GM19238 (cell line): ENCODE data around the gene TEC.

Source experiments
- DNase-seq: peaks from one replicate; pipeline ENCODE4 v3.0.0; 2011; ENCODE audit warnings: low spot score; ENCODE audit not compliant: insufficient read length

Gene TEC

DNA sequence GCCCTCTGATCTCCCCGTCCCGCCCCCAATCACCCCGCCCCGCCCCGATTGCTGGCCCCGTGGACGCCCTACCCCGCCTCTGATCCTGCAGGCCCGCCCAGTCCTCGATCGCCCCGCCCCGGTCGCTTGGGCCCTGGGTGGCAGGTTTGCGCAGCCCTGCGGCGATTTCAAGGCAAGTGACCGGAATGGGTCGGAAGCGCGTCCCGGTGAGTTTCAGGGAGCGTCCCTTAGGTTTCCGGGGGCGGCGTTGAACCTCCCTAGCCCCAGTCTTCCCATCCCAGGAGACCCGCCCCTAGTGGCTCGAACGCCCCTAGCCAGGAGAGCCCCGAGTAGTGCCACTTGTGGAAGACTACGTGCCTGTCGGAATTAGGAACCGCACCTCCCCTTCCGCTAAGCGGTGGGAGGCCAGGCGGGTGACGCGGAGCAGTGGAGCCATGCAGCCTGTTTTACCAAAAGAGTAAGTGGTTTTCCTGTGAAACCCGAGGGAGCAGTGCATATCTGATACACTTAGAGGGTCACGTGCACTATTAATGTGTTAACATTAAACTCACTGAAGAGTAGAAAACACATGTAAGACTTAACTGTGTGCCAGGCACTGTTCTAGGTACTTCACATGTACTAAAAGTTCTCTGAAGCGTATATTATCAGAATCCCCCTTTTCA lies 354 bp upstream of the TEC start:
- peak; percentile 87 for DNase-seq

DNA sequence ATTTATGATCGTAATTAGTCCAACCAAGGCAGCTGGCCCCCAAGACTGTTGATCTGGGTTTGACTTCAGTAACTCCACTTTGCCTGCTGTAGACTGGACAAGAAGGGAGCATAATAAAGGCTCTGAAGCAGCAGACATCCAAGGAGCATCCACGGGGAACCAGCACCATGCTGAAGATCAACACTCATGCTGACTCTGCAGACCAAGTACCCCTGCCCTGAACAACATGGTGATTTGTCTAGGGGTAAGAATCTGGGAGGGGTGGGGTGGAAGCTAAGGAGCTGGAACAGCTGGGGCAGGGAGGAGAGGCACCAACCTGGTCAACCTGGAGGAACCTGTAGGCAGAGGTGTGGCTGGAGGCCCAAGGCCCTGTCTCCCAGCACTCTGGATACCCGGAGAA lies 2.1 kb downstream of the TEC start:
- no peak for DNase-seq

DNA sequence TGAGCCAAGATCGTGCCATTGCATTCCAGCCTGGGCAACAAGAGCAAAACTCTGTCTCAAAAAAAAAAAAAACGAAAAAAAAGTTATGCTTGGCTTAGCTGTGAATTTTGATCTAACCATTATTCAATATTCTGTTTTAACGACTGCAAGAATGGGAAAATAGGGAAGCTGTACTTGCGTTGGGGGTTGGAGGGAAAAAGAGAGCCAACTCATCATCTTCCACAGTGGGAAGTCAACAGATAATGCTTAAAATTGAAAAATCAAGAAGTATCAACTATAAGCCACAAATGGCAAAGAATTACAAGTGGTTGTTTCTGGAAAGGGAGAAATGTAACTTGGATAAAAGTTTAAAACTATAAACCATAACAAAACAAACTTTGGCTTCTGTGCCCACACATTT lies 2.9 kb downstream of the TEC start:
- no peak for DNase-seq

DNA sequence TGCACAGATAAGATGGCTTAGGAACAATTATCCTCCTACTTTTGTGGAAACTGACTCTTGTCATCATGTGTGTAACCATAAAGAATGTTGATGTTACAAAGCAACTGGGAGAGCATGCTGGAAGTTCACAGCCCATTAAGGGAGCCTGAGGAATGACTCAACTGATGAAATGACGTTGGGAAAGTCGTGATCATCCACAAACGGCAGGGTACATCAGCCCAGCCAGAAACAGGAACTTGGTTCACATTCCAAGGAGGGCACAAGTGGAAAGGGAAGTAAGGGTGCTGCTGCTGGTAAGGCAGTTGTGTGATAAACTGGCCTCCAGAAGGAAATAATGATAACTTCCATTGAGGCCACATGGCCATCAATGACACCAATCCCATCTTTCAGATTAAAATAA lies 6.7 kb downstream of the TEC start:
- no peak for DNase-seq

DNA sequence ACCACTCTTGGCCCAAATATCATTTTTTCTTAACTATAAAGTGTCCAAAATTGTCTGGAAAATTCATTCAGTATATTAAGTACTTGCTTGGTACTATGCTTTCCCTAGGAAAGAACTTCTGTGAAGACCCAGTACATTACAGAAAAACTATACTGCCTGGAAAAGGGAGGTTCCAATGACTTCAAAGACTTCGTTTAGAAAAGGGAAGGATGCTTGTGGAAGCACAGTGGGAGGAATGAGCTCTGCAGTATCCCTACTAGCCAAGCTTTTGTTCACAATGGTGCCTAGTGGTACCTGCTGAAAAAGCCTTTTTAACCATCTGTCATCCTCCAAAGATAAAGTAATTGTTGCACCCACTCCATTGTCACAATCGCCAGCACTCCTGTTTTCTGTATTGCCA lies 7.2 kb downstream of the TEC start:
- DNase-seq = no peak

DNA sequence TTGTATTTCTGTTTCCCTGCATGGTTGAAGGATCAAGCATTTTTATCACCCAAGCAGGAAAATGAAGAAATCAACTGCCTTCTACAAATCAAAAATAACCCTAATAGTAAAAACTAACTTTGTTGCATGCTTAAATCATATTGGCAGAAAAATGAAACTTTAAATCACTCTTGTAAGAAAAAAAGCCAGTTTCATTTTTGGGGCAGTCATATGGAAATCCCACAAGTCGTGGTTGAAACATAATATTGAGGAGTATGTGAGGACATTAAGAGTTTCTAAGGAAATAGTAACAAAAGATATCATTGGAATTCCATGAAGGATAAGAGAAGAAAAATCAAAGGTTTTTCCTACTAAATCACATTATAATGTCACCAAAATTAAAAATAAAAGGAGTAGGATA lies 8.4 kb downstream of the TEC start:
- no peak for DNase-seq

DNA sequence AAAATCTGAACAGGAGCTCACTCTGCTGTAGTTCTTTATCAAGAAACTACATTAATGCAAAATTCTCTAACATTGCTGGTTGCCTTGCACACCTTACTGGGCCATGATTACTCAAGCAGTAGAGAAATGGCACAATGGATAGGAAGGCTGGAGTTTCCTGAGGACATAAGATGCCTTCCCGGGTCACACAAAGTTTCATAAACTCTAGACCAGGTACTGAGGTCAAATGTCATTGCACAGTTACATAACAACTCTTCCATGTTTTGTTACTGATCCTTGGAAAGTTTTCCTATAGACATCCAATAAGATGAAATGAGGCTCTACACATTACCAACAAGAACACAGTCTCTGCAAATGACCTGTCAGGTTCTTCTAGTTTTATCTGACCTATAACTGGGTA lies 9.9 kb downstream of the TEC start:
- DNase-seq = no peak

DNA sequence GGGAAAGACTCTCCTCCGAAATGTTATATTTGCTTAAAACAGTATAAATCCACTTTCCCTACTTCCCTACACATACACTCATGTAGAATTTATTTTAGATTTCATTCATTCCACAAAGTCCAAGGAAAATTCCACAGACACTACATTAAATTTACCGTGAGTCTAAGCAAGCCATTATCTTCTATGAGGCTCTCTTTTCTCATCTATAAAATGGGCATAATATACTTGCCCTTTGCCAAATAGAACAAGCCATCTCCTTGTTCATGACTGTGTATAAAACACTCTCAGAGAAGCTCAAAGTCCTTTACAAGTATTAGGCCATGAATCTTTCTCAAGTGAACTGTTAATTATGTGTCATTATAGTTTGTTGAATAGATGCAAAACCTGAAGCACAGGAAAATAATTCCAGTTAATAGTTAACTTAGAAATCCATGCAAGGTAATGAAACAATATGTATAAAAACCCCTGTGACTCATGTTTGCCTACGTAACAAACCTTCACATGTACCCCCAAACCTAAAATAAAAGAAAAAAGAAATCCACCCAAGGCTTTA lies 10.7 kb downstream of the TEC start:
- no peak for DNase-seq

DNA sequence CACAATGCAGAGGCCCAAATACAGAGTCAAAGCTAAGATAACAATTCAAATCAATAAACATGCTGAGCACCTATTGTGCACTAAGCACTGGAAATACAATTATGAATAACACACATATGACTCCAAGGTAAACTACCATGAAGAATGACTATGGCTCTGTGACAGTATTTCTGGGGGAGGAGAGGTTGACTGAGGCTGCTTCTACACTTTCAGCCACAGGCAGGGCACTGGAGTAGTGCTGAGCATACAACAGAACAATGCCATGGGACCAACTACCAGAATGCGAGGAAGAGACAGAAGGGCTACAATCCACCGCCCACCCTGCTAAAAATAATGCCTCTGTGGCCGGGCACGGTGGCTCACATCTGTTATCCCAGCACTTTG lies 13.7 kb downstream of the TEC start:
- DNase-seq = no peak

DNA sequence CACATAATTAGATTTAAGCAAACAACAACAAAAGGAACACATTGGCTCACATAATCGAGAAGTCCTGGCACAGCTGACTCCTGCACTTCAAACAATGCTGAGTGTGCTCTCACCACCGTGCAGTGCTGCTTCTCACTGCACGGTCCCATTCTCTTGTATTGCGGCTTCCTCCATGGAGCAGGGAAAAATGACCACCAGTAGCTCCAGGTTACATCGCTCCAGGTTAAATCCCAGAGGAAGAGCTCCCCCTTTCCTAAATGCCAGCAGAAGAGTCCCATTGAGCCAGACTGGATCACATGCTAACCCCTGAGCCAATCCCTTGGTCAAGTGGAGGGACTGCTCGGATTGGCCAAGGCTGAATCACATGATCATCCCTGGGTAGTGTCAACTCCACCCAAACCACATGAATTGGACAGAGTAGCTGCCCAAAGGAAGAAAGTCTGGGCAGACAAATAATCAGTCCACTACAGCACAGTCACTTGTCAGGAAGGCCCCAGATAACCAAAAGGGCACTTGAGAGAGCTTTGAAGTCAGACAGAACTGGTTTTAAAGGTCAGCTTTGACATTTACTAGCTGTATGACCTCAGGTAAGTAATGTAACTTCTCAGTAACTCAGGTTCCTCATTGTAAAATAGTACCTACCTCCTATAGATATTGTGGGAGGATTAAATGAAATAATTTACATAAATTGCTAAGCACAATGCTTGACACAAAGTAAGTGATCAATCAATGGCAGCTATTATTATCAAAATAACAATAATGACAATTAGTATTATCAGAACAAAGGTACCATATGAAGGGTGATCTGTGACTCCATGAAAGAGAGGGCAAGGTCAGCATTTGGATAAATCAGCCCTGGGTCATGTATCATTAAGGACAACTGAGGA lies 14.3 kb downstream of the TEC start:
- no peak for DNase-seq

DNA sequence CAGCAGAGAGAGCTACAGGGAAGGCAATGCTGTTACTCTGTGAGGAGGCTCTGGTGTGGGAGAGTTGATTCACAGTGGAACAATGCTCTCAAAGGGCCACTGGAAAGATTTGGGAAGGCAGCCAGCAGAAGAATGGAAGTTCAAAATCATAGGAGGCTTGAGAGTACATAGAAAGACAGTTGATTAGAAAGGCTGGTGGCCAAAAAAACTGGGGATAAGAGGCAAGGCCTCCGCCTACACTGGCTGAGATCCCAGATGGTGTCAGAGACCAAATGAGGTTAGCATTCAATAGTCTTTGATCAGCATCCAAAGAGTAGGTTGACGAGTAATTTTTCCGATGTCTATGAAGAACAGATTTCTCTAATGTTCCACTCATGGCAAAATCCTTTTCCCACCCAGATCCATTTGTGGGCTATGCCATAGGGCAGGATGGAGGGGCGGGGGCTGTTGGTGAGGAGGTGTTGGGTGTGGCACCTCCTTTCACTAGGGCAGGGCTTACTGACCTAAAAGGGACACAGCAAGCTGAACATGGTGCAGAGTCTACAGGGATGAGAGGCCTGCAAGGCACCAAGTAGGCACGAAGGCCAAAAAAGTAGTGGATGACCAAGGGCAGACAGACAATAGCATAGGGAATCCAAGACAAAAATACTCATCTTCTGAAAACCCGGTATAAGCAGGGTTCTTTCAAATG lies 15.1 kb downstream of the TEC start:
- DNase-seq = no peak

DNA sequence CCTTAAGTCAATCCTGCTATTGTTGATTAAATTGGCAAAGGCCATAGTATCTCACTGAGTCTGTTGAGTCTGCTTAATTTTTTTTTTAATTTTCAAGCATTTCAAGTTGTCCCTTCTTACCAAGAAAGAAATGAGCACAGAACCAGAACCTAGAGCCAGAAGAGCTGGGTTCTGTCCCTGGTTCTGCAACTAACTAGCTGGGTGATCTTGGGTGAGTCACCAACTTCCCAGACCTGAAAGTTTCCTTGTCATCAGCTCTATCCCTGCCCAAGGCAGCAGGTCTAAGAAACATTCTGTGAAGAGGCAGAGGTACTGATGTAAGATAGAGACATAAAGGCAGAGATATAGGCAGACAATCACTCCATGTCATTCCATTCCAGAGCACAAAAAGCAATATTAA lies 17.3 kb downstream of the TEC start:
- no peak for DNase-seq

DNA sequence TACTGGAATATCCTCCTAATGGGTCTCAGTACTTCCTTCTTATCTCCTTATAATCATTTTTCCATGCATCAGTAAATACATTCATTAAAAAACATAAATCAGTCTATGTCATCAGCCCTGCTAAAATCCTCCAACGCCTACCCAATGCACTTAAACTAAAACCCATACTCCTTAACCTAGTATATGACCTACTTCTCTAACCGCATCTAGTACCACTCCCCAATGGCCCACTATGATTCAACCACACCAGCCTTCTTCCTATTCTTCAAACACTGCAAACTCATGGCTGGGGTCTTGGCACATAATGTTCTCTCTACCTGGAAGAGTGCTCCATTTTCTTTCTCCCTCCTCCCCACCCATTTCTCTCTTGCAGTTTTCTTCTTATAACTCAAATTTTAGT lies 18.7 kb downstream of the TEC start:
- DNase-seq = no peak

DNA sequence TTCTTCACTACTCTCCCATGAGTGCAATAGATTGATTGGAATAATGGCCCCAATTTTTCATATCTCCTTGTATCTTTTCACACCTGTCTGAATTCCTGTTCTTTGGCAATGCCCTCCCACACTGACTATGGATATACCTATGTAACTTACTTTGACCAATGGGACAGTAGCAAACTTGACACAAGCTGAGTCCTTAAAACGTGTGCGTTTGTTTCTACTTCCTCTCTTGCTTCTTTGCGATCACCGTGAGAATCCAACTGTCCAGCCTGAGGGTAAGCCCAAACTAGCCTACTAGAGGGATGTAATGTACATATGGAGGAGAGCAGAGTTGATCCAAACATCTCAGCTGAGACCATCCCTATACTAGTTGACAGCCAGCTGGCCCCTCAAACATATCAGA lies 19.3 kb downstream of the TEC start:
- DNase-seq = no peak

DNA sequence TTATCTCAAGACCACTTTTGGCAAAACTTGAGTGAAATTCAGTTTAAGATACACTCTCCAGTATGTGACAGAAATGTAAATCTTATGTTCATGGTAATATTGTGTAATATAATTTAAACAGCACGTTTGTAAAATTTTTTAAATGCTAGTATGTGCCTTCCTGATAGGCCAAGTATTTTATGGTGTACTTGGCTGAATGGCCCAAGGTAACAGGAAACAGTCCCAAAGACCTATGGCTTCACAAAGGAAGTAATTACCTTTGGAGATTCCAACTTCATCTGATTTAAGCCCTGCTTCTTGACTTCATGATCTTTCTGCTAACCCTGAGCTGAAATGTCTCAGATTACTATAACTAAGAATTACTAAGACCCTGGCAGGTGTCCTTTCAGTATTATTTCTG lies 20.3 kb downstream of the TEC start:
- no peak for DNase-seq

DNA sequence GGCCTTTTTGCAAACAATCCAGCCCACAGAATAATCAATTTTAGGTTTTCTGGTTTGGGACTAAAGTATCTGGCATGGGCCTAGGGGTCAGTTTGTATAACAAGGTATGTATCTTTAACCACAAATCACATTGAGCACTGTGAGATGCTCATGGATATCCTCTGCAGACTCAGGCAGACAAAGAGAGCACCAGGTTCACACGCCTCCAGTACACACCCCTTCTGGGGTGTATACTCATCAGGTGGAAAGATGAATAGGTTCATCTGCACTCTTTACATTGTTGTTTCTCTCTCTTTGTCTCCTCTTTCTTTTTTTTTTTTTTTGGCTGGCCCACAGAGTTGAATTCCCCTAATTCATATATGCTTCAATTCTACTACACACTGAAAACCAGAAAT lies 21.1 kb downstream of the TEC start:
- DNase-seq = no peak

DNA sequence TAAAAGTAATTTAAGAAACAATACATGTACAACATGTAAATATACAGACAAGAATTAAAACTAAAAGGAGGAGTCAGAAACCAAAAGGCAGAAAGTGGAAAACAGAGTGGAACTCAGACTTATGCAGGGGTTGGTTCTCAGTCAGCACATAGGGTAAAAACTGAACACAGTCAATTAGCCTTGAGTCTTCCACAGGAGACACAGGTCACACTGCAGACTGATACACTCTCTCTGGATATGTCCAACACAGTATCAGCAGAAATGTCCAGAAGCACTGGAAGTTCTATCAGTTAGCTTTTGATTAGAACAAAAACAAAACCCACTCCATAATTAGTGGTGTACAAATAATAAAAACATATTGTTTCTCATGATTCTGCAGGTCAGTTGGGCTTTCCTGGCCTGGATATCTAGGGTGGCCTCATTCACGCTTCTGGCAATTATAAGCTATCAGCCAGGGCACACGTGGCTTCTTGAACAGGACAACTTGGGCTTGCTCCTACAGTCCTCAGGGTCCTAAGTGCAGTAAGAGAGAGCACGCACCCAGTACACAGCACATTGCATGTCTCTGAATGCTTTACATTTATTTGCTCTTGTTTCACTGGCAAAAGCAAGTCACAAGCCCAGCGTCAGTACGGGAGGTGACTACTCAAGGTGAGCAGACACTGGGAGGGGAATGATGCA lies 21.6 kb downstream of the TEC start:
- DNase-seq = no peak

DNA sequence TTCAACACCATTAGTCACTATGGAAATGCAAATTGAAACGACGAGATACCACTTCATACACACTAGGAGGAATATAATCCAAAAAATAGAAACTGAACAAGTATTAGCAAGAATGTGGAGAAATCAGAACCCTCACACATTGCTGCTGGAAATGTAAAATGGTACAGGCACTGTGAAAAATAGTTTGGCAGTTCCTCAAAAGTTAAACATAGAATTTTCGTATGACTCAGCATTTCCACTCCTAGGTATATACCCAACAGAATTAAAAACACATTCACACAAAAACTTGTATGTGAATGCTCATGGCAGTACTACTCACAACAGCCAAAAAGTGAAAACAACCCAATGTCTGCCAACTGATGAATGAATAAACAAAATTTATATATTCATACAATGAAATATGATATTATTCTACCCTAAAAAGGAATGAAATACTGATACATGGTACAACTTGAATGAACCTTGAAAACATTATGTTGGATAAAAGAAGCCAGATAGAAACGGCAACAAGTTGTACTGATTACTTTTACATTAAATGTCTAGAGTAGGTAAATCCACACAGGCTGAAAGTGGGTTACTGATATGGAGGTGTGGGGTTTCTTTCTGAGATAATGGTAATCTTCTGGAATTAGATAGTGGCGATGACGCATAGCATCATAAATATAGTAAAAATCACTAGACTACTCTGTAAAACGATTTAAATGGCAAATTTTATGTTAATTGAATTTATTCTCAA lies 22.3 kb downstream of the TEC start:
- no peak for DNase-seq

DNA sequence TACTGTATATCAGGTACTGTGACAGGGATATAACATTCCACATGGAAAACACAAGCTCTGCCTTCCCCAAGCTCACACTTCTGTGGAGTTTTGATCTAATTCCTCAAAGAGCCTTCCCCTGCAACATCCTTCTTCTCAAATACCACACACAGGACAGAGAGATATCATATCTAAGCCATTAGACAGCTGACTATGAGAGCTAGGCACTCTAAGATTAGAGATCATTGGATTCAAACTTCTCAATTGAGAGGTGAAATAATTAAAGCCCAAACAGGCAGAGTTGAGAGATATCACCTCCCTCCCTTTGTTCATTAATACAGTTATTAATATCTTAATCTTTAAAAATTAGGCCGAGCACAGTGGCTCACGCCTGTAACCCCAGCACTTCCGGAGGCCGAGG lies 25.0 kb downstream of the TEC start:
- DNase-seq = no peak

DNA sequence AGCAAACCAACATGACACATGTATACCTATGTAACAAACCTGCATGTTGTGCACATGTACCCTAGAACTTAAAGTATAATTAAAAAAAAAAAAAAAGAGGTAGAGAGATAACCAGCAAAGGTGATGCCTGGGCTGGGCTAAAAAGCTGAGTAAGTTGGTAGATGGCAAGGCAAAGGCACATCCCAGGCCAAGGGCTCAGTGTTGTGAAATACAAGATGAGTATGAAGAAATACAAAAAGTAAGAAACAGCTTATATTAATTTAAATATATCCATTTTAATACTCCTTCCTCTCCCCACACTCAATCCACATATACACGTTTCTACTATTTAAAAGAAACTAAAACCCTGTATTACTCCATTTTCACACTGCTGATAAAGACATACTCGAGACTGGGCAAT lies 25.8 kb downstream of the TEC start:
- DNase-seq = no peak

DNA sequence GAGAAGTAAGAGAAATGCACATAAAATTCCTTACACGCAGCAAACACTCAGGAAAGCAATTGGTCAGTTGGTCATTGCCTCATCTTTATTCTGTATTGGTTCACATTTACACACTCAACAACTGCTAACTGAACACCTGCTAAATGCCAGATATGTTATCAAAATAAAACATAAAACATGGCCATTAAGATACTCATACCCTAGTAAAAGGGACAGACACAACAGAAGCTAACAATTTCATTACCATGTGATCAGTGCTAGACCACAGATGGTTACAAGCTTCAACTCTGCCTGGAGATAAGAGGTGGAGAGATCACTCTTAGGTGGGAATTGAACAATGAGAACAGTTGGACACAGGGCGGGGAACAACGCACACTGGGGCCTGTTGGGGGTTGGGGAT lies 26.2 kb downstream of the TEC start:
- no peak for DNase-seq
